SU-DHL-6 (cell line): ENCODE results near the gene CDK12.
"Not testable (repeated sequence)": the region's sequence is repeated elsewhere in the genome, so short reads cannot be mapped to it uniquely, and the experiment has no call there.

ENCODE experiments used
- H2AFZ ChIP-seq: fragments of 200-600 bp; sonication (generic); 2 replicates; pipeline ENCODE4 v1.6.1; 2014; ENCODE audit warnings: low read depth, mild to moderate bottlenecking, moderate library complexity, mixed read lengths, antibody characterized with exemption, low read length; ENCODE audit not compliant: severe bottlenecking
- H3F3A ChIP-seq: fragments of 200-600 bp; shearing (Covaris generic); 2 replicates; pipeline ENCODE4 v1.6.0; 2016; ENCODE audit warnings: antibody characterized with exemption, mild to moderate bottlenecking; ENCODE audit not compliant: insufficient read depth
- H3K27ac ChIP-seq: fragments of 200-600 bp; sonication (generic); 2 replicates; pipeline ENCODE4 v1.5.1; 2016; ENCODE audit warnings: low read depth, mild to moderate bottlenecking, low read length, moderate library complexity, mixed read lengths
- H3K27me3 ChIP-seq: fragments of 200-600 bp; sonication (generic), shearing (Covaris generic); 2 replicates; pipeline ENCODE4 v1.6.0; 2014; ENCODE audit warnings: mild to moderate bottlenecking, low read length
- H3K36me3 ChIP-seq: fragments of 200-600 bp; sonication (generic); 2 replicates; pipeline ENCODE4 v1.6.1; 2014; ENCODE audit warnings: mild to moderate bottlenecking, low read length, mixed read lengths
- H3K4me2 ChIP-seq: fragments of 300-600, 200-600 bp; shearing (Covaris generic), sonication (generic); 2 replicates; pipeline ENCODE4 v1.6.0; 2014; ENCODE audit warnings: low read length, low read depth, mild to moderate bottlenecking; ENCODE audit not compliant: poor library complexity, severe bottlenecking
- H3K4me3 ChIP-seq: fragments of 200-600 bp; sonication (generic); 2 replicates; pipeline ENCODE4 v1.5.1; 2014; ENCODE audit warnings: antibody characterized with exemption, low read length, mild to moderate bottlenecking, mixed read lengths; ENCODE audit not compliant: insufficient read depth, poor library complexity, severe bottlenecking
- H3K79me2 ChIP-seq: fragments of 200-600 bp; sonication (generic); 2 replicates; pipeline ENCODE4 v1.6.1; 2014; ENCODE audit warnings: mild to moderate bottlenecking, low read length, moderate library complexity; ENCODE audit not compliant: insufficient read depth
- H3K9ac ChIP-seq: fragments of 200-600 bp; sonication (generic); 2 replicates; pipeline ENCODE4 v1.7.0; 2014; ENCODE audit warnings: mild to moderate bottlenecking, low read length
- H3K9me2 ChIP-seq: fragments of 200-600 bp; sonication (generic); replicated peaks from 2 replicates; pipeline ENCODE4 v1.6.1; 2014; ENCODE audit warnings: low read length; ENCODE audit not compliant: insufficient read depth
- H3K9me3 ChIP-seq: fragments of 200-600 bp; sonication (generic); 2 replicates; pipeline ENCODE4 v1.6.1; 2014; ENCODE audit warnings: low read length, mixed read lengths; ENCODE audit not compliant: insufficient read depth
- H4K20me1 ChIP-seq: fragments of 200-600 bp; sonication (generic); 2 replicates; pipeline ENCODE4 v1.6.1; 2014; ENCODE audit warnings: low read depth, mild to moderate bottlenecking, antibody characterized with exemption, low read length, moderate library complexity, mixed read lengths
- EZH2phosphoT487 ChIP-seq: fragments of 200-600 bp; sonication (generic), shearing (Covaris generic); conservative IDR thresholded peaks from 2 replicates; pipeline ENCODE4 v1.6.1; 2018; ENCODE audit warnings: mild to moderate bottlenecking, antibody characterized with exemption, low read length, moderate library complexity, mixed read lengths
- TF ChIP-seq, protein P1 (sequence below): fragments of 200-600 bp; sonication (generic); IDR thresholded peaks from one replicate; pipeline ENCODE4 v1.5.1; 2017; ENCODE audit warnings: antibody characterized with exemption, mild to moderate bottlenecking, low read length, moderate library complexity; ENCODE audit not compliant: insufficient read depth, poor library complexity, severe bottlenecking

The CDK12 gene

GRCh38 chr17:39540611-39541010 is 79.3 kb downstream of the CDK12 start:
- Histone ChIP-seq H4K20me1 (no peaks in the 10 kb centered on the region), H3F3A (no peaks in the 10 kb centered on the region), H3K36me3 (no peaks in the 10 kb centered on the region), H2AFZ (no peak overlapping the region), H3K9ac (no peak overlapping the region), H3K9me2 (no peaks in the 10 kb centered on the region), H3K27ac (no peak overlapping the region), H3K4me2 (no peak overlapping the region), H3K27me3 (no peaks in the 10 kb centered on the region), H3K9me3 (no peaks in the 10 kb centered on the region), H3K79me2 (no peaks in the 10 kb centered on the region), H3K4me3 (no peak overlapping the region)
- TF ChIP-seq, protein P1, sequence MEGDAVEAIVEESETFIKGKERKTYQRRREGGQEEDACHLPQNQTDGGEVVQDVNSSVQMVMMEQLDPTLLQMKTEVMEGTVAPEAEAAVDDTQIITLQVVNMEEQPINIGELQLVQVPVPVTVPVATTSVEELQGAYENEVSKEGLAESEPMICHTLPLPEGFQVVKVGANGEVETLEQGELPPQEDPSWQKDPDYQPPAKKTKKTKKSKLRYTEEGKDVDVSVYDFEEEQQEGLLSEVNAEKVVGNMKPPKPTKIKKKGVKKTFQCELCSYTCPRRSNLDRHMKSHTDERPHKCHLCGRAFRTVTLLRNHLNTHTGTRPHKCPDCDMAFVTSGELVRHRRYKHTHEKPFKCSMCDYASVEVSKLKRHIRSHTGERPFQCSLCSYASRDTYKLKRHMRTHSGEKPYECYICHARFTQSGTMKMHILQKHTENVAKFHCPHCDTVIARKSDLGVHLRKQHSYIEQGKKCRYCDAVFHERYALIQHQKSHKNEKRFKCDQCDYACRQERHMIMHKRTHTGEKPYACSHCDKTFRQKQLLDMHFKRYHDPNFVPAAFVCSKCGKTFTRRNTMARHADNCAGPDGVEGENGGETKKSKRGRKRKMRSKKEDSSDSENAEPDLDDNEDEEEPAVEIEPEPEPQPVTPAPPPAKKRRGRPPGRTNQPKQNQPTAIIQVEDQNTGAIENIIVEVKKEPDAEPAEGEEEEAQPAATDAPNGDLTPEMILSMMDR, result no peak
- TF ChIP-seq EZH2phosphoT487, result no peak

- no peaks in the 10 kb centered on the region for H3K79me2 ChIP-seq
- no peak overlapping the region for H3K4me2 ChIP-seq
- no peaks in the 10 kb centered on the region for H3K27me3 ChIP-seq
- H4K20me1 ChIP-seq, result no peaks in the 10 kb centered on the region
- no peak for TF ChIP-seq EZH2phosphoT487
- TF ChIP-seq, protein P1, result no peak
- H3F3A ChIP-seq, result no peaks in the 10 kb centered on the region
- H3K9me3 ChIP-seq, result no peaks in the 10 kb centered on the region
- no peak overlapping the region for H3K9ac ChIP-seq
- H3K4me3 ChIP-seq, result no peak overlapping the region
- no peak overlapping the region for H3K27ac ChIP-seq
- H3K9me2 ChIP-seq, result no peaks in the 10 kb centered on the region
- H2AFZ ChIP-seq, result no peak overlapping the region
- no peaks in the 10 kb centered on the region for H3K36me3 ChIP-seq
Measured at GRCh38 chr17:39541652-39542051, 80.4 kb downstream of the CDK12 start.

DNA sequence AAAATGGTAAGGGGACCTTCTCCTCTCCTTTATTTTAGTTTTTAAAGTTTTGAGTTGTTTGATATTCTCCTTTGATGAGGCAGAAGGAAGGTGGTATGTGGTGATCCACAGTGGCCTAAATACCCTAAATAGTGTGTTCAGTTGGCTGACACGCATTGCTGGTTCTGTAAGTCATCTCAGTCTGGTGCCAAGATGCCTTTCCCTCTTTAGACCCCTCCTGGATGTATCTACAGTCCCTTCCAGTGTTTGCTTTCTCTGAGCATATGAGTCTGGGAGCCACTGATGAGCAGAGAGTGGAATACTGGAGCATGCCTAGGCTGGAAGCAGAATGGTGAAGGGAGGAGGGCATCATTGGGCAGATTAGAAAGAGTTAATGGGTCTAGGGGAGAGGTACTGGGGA is 81.9 kb downstream of the CDK12 start:
- H3K9me2 ChIP-seq, result no peaks in the 10 kb centered on the region
- no peak overlapping the region for H3K27ac ChIP-seq
- H3K27me3 ChIP-seq, result no peaks in the 10 kb centered on the region
- TF ChIP-seq EZH2phosphoT487, result no peak
- TF ChIP-seq, protein P1, result no peak
- no peak overlapping the region for H2AFZ ChIP-seq
- H3K9ac ChIP-seq, result no peak overlapping the region
- no peaks in the 10 kb centered on the region for H3K9me3 ChIP-seq
- no peaks in the 10 kb centered on the region for H4K20me1 ChIP-seq
- H3K79me2 ChIP-seq, result no peaks in the 10 kb centered on the region
- H3K4me3 ChIP-seq, result no peak overlapping the region
- no peak overlapping the region for H3K4me2 ChIP-seq
- no peaks in the 10 kb centered on the region for H3F3A ChIP-seq
- H3K36me3 ChIP-seq, result no peaks in the 10 kb centered on the region

DNA sequence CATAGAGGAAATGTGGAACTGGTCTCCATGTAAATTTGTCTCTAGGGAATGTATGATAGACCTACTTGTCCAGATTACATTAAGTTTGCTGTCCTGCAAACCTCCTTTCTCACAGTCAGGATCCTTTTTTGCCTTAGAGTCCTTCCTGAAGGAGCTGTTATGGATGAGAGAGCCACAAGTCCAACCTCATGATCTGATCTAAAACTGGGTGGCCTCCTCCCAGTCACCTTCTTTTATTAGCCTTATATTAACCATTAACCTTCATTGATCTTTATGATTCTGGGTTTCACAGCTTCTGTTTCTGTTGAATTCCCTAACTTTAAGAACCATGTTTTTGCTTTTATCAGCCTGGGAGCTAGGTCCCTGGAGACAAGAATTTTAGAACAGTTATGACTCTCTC is 82.4 kb downstream of the CDK12 start:
- Histone ChIP-seq H3K9me3 (no peaks in the 10 kb centered on the region), H3K9me2 (no peaks in the 10 kb centered on the region), H3K36me3 (no peaks in the 10 kb centered on the region), H3K4me3 (no peak overlapping the region), H3K27me3 (no peaks in the 10 kb centered on the region), H3K4me2 (no peak overlapping the region), H3K27ac (no peak overlapping the region), H3K79me2 (no peaks in the 10 kb centered on the region), H3K9ac (no peak overlapping the region), H3F3A (no peaks in the 10 kb centered on the region), H4K20me1 (no peaks in the 10 kb centered on the region), H2AFZ (no peak overlapping the region)
- TF ChIP-seq EZH2phosphoT487, result no peak
- TF ChIP-seq, protein P1, result no peak

DNA sequence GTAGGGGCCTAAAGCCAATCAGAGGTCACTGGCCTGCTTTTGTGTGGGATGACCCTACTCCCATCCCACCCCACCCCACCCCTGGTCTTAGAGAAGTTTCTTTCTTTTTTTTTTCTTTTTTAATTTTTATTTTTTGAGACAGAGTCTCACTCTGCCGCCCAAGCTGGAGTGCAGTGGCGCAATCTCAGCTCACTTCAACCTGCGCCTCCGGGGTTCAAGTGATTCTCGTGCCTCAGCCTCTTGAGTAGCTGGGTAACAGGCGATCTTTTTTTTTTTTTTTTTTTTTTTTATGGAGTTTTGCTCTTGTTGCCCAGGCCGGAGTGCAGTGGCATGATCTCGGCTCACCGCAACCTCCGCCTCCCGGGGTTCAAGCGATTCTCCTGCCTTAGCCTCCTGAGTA is 83.1 kb downstream of the CDK12 start:
- H4K20me1 ChIP-seq, H3K9me3 ChIP-seq, H2AFZ ChIP-seq, H3K27me3 ChIP-seq, H3K36me3 ChIP-seq, H3K79me2 ChIP-seq, H3K4me3 ChIP-seq, H3K4me2 ChIP-seq, H3K9ac ChIP-seq, H3F3A ChIP-seq, H3K9me2 ChIP-seq, H3K27ac ChIP-seq: not testable (repeated sequence)
